IMR-90 (cell line): ENCODE results near the gene ACAT2. TPM values are rescaled to one million over a fixed set of nuclear protein-coding genes. Genes with fewer than 3 reads are reported as not detected.
"Not testable (repeated sequence)": the region's sequence is repeated elsewhere in the genome, so short reads cannot be mapped to it uniquely, and the experiment has no call there.

ENCODE experiments used
- ATAC-seq: fragments of 200-7000 bp; cut with Tn5 transposase; 2 replicates; pipeline ENCODE4 v1.9.1; 2020; ENCODE audit warnings: low read depth, mild to moderate bottlenecking, moderate library complexity
- BruUV-seq: library from RNA; stranded (reverse); fragments of 400-500 nt; replicated peaks from 2 replicates; lab custom pipeline; 2021; lab: Mats Ljungman, UMichigan
- CTCF ChIA-PET: fragments of 300-600 bp; formaldehyde crosslinking; extraction: SDS; loops from one replicate; lab custom pipeline; 2021; ENCODE audit warnings: antibody characterized with exemption; lab: Yijun Ruan, JAX
- POLR2A ChIA-PET: fragments of 300-600 bp; sonication (Branson Sonifier 250); formaldehyde crosslinking; loops from one replicate; lab custom pipeline; 2022; ENCODE audit warnings: antibody characterized with exemption; ENCODE audit not compliant: unreplicated experiment; lab: Charles Lee
- DNase-seq: peaks from one replicate; pipeline ENCODE4 v3.0.0; 2013
- H2AFZ ChIP-seq: replicated peaks from 2 replicates; pipeline ENCODE3; 2013; ENCODE audit warnings: low read length, mild to moderate bottlenecking; ENCODE audit not compliant: poor library complexity
- H2AK5ac ChIP-seq: 2 replicates; pipeline ENCODE4 v1.6.1; 2013; ENCODE audit warnings: low read depth, low read length, inconsistent platforms
- H2AK9ac ChIP-seq: replicated peaks from 2 replicates; pipeline ENCODE3; 2013; ENCODE audit warnings: mild to moderate bottlenecking, low read depth, low read length, moderate library complexity; ENCODE audit not compliant: poor library complexity
- H2BK120ac ChIP-seq: 2 replicates; pipeline ENCODE4 v1.6.1; 2013; ENCODE audit warnings: low read depth, low read length, inconsistent platforms
- H2BK15ac ChIP-seq: 3 replicates; pipeline ENCODE4 v1.6.1; 2013; ENCODE audit warnings: low read depth, low read length, inconsistent platforms
- H2BK20ac ChIP-seq: 2 replicates; pipeline ENCODE4 v1.6.1; 2013; ENCODE audit warnings: low read depth, mild to moderate bottlenecking, inconsistent platforms, low read length, moderate library complexity
- H2BK5ac ChIP-seq: 2 replicates; pipeline ENCODE4 v1.6.1; 2013; ENCODE audit warnings: mild to moderate bottlenecking, low read depth, low read length, inconsistent platforms; ENCODE audit not compliant: poor library complexity, severe bottlenecking
- H3K14ac ChIP-seq: replicated peaks from 2 replicates; pipeline ENCODE4 v1.6.1; 2013; ENCODE audit warnings: low read depth, low read length, inconsistent platforms
- H3K18ac ChIP-seq: 2 replicates; pipeline ENCODE4 v1.6.1; 2013; ENCODE audit warnings: low read depth, low read length, control low read depth
- H3K23ac ChIP-seq: 2 replicates; pipeline ENCODE4 v1.6.1; 2013; ENCODE audit warnings: low read depth, low read length, inconsistent platforms
- H3K27ac ChIP-seq: 2 replicates; pipeline ENCODE4 v1.5.1; 2013; ENCODE audit warnings: mild to moderate bottlenecking, control low read depth, low read length; ENCODE audit not compliant: insufficient read depth
- H3K27me3 ChIP-seq: 2 replicates; pipeline ENCODE4 v1.6.1; 2013; ENCODE audit warnings: low read length; ENCODE audit not compliant: control insufficient read depth, insufficient read depth
- H3K36me3 ChIP-seq: 2 replicates; pipeline ENCODE4 v1.6.1; 2013; ENCODE audit warnings: low read length, mixed read lengths; ENCODE audit not compliant: control insufficient read depth, insufficient read depth
- H3K4ac ChIP-seq: 2 replicates; pipeline ENCODE4 v1.6.1; 2013; ENCODE audit warnings: low read depth, low read length, inconsistent platforms
- H3K4me1 ChIP-seq: 2 replicates; pipeline ENCODE4 v1.6.1; 2013; ENCODE audit warnings: low read length, mixed read lengths; ENCODE audit not compliant: control insufficient read depth, insufficient read depth
- H3K4me2 ChIP-seq: 2 replicates; pipeline ENCODE4 v1.6.1; 2013; ENCODE audit warnings: low read depth, mild to moderate bottlenecking, control low read depth, low read length, moderate library complexity
- H3K4me3 ChIP-seq: 2 replicates; pipeline ENCODE4 v1.5.1; 2013; ENCODE audit warnings: low read depth, mild to moderate bottlenecking, control low read depth, low read length, moderate library complexity; ENCODE audit not compliant: insufficient read depth
- H3K56ac ChIP-seq: 2 replicates; pipeline ENCODE4 v1.6.1; 2013; ENCODE audit warnings: low read length, inconsistent platforms; ENCODE audit not compliant: insufficient read depth; ENCODE audit errors: extremely low read depth
- H3K79me1 ChIP-seq, 2 experiments: 2 replicates each; pipeline ENCODE4 v1.6.1; 2013; ENCODE audit warnings: low read length in 2 of 2, inconsistent platforms in 1 of 2, low read depth in 1 of 2
- H3K9ac ChIP-seq: 2 replicates; pipeline ENCODE4 v1.6.1; 2013; ENCODE audit warnings: low read depth, low read length, control low read depth
- H3K9me1 ChIP-seq: 2 replicates; pipeline ENCODE4 v1.6.1; 2013; ENCODE audit warnings: low read length, inconsistent platforms; ENCODE audit not compliant: insufficient read depth
- H3K9me3 ChIP-seq: 2 replicates; pipeline ENCODE4 v1.6.1; 2013; ENCODE audit warnings: low read length; ENCODE audit not compliant: control insufficient read depth, insufficient read depth
- H4K20me1 ChIP-seq: 2 replicates; pipeline ENCODE4 v1.6.1; 2013; ENCODE audit warnings: low read length, inconsistent platforms; ENCODE audit not compliant: insufficient read depth
- H4K5ac ChIP-seq: 2 replicates; pipeline ENCODE4 v1.6.1; 2013; ENCODE audit warnings: mild to moderate bottlenecking, low read depth, low read length, control low read depth
- H4K8ac ChIP-seq, 2 experiments: 2 replicates each; pipeline ENCODE4 v1.6.1; 2013; ENCODE audit warnings: low read depth in 2 of 2, low read length in 2 of 2, control low read depth in 1 of 2, inconsistent platforms in 1 of 2
- H4K91ac ChIP-seq: 2 replicates; pipeline ENCODE4 v1.6.1; 2013; ENCODE audit warnings: low read depth, low read length, inconsistent platforms; ENCODE audit not compliant: insufficient read depth
- WGBS, 2 experiments: methylation state at CpG; one replicate each; pipeline versions ENCODE4 v1.1.5 to v1.1.7; 2013; ENCODE audit warnings: missing lambda C conversion rate in 2 of 2; ENCODE audit not compliant: insufficient read length in 1 of 2; ENCODE audit errors: extremely low coverage in 2 of 2; 5-methylcytosine and 5-hydroxymethylcytosine counted together
- dilution Hi-C: fragments of 300-500 bp; cut with HindIII; formaldehyde crosslinking; loops from one replicate; pipeline ENCODE4 v1.14.3; 2018; ENCODE audit warnings: low sequenced_read_pairs; ENCODE audit not compliant: unreplicated experiment
- in situ Hi-C: fragments of 300-500 bp; cut with MboI; formaldehyde crosslinking; loops from 3 replicates; pipeline ENCODE4 v1.14.3; 2019; ENCODE audit warnings: low sequenced_read_pairs, inconsistent platforms, mixed read lengths
- intact Hi-C: fragments of 100-400 bp; cut with micrococcal nuclease; formaldehyde crosslinking; loops from 2 replicates; pipeline ENCODE4 v1.10.0; 2022
- polyA plus RNA-seq, 3 experiments: library from polyadenylated mRNA; depleted of rRNA; stranded (reverse); fragments of >200 nt; gene quantifications; 2 replicates each; pipeline ENCODE4 v1.2.3, GENCODE V29; 2012; ENCODE audit warnings: low replicate concordance in 1 of 3
- total RNA-seq: library from RNA; depleted of rRNA; stranded (reverse); fragments of >200 nt; gene quantifications from 2 replicates; pipeline ENCODE4 v1.2.3, GENCODE V29; 2012

Gene ACAT2
- total and polyA plus RNA-seq, 2 of the 4 experiments (the other 2 are of a cell fraction): 30.5 to 45.2 TPM

- BruUV-seq, H3K18ac ChIP-seq, H3K4ac ChIP-seq, H2AFZ ChIP-seq, H3K23ac ChIP-seq, POLR2A ChIA-PET, H3K4me3 ChIP-seq, DNase-seq, H4K8ac ChIP-seq, H2AK9ac ChIP-seq, H2BK120ac ChIP-seq, ATAC-seq, H4K91ac ChIP-seq, H3K27ac ChIP-seq, H2BK20ac ChIP-seq, H3K36me3 ChIP-seq, H2BK15ac ChIP-seq, H3K9me3 ChIP-seq, H3K14ac ChIP-seq, H2AK5ac ChIP-seq, H3K4me1 ChIP-seq, H3K27me3 ChIP-seq, dilution Hi-C loops, CTCF ChIA-PET, H2BK5ac ChIP-seq, H3K4me2 ChIP-seq, H3K9ac ChIP-seq, H4K5ac ChIP-seq, H3K9me1 ChIP-seq, H3K56ac ChIP-seq, intact Hi-C loops: not testable (repeated sequence)
- Histone ChIP-seq H3K79me1 (peaks cover 3 to 21% of the 10 kb centered on the region in 2 experiments), H4K20me1 (peaks cover 92% of the 10 kb centered on the region)
- WGBS, 2 experiments: no CpG with 5 or more reads among the region's 12 CpGs
- in situ Hi-C loops: loop anchor here (5.0 kb wide), 1 partner anchor 40 kb away; the partner anchor contains the start of gene SOD2
Measured at GRCh38 chr6:159732550-159732949, 29.3 kb upstream of the ACAT2 start.

- not testable (repeated sequence) for BruUV-seq, H4K8ac ChIP-seq
- in situ Hi-C loops: loop anchor here (5.0 kb wide), 1 partner anchor 41 kb away; the partner anchor contains the start of gene SOD2
Measured at GRCh38 chr6:159733395-159733794, 28.4 kb upstream of the ACAT2 start.

More at GRCh38 chr6:159733395-159733794, 28.4 kb upstream of the ACAT2 start:
- H3K4ac ChIP-seq, H3K9me3 ChIP-seq, H3K23ac ChIP-seq, H2AFZ ChIP-seq, H2BK120ac ChIP-seq, H2BK20ac ChIP-seq, POLR2A ChIA-PET, H2BK15ac ChIP-seq, CTCF ChIA-PET, H3K18ac ChIP-seq, H3K27me3 ChIP-seq, H3K56ac ChIP-seq, H4K5ac ChIP-seq, H3K4me1 ChIP-seq, H3K4me3 ChIP-seq, H3K9ac ChIP-seq, dilution Hi-C loops, H3K14ac ChIP-seq, H3K4me2 ChIP-seq, H2BK5ac ChIP-seq, H3K9me1 ChIP-seq, H2AK9ac ChIP-seq, ATAC-seq, intact Hi-C loops, H2AK5ac ChIP-seq, DNase-seq, H4K91ac ChIP-seq, H3K27ac ChIP-seq: not testable (repeated sequence)
- peaks cover 11% of the 10 kb centered on the region; the same call in 1 of the 2 replicates for H3K36me3 ChIP-seq
- WGBS, 2 experiments: 100% methylated on average over 1 of the region's 12 CpGs; no CpG with 5 or more reads in 1 of the 2 experiments
- peaks cover 91% of the 10 kb centered on the region for H4K20me1 ChIP-seq
- peaks cover 6 to 26% of the 10 kb centered on the region in 2 experiments for H3K79me1 ChIP-seq
